B cell (primary cell): ENCODE measurements around the gene BMPER. TPM values are rescaled to one million over a fixed set of nuclear protein-coding genes. Genes with fewer than 3 reads are reported as not detected.

Experiments used
- ATAC-seq: fragments of 200-7000 bp; cut with Tn5 transposase; one replicate; pipeline ENCODE4 v1.10.0; 2021; ENCODE audit warnings: low read depth, mild to moderate bottlenecking, moderate number of reproducible peaks, moderate library complexity
- CTCF ChIA-PET: fragments of 350-600 bp; sonication (Branson Sonifier 250); formaldehyde crosslinking; loops from one replicate; lab custom pipeline; 2021; ENCODE audit warnings: antibody characterized with exemption, inconsistent platforms; lab: Charles Lee
- POLR2A ChIA-PET: fragments of 350-600 bp; sonication (Branson Sonifier 250); formaldehyde crosslinking; loops from one replicate; lab custom pipeline; 2021; ENCODE audit warnings: antibody characterized with exemption; lab: Charles Lee
- DNase-seq: peaks from one replicate; pipeline ENCODE4 v3.0.0; 2013
- H2AFZ ChIP-seq: 2 replicates; pipeline ENCODE4 v1.6.1; 2012; ENCODE audit warnings: mild to moderate bottlenecking, low read depth, low read length; ENCODE audit not compliant: insufficient read depth, poor library complexity, severe bottlenecking
- H3K27ac ChIP-seq, 2 donors: 1 replicate in 1 of 2; 2 replicates in 1 of 2; pipeline ENCODE4 v1.5.1; 2012 to 2013; ENCODE audit warnings: low read length in 2 of 2, mild to moderate bottlenecking in 2 of 2, moderate library complexity in 1 of 2
- H3K27me3 ChIP-seq, 4 experiments: fragments of 200-600 bp in 1 of 4; sonication (generic) in 1 of 4; replicated peaks in 1 of 4; 1 replicate in 2 of 4; 2 replicates in 2 of 4; pipeline versions ENCODE4 v1.6.1 to v1.7.0; 2013 to 2016; ENCODE audit warnings: low read length in 3 of 4, mild to moderate bottlenecking in 2 of 4, mixed read lengths in 1 of 4, moderate library complexity in 1 of 4; ENCODE audit not compliant: insufficient read depth in 4 of 4, control insufficient read depth in 3 of 4; ENCODE audit errors: control extremely low read depth in 1 of 4
- H3K36me3 ChIP-seq, 2 experiments: replicated peaks in 1 of 2; 1 replicate in 1 of 2; 2 replicates in 1 of 2; pipeline versions ENCODE4 v1.6.1 to v1.7.1; 2013; ENCODE audit warnings: low read length in 1 of 2; ENCODE audit not compliant: insufficient read depth in 2 of 2, control insufficient read depth in 1 of 2; ENCODE audit errors: control extremely low read depth in 1 of 2, extremely low read depth in 1 of 2
- H3K4me1 ChIP-seq, 2 donors: fragments of 200-600 bp in 1 of 2; sonication (generic) in 1 of 2; 1 replicate in 1 of 2; 2 replicates in 1 of 2; pipeline versions ENCODE4 v1.5.1 to v1.6.1; 2013 to 2017; ENCODE audit warnings: low read length in 2 of 2; ENCODE audit not compliant: control insufficient read depth in 2 of 2, insufficient read depth in 2 of 2
- H3K4me2 ChIP-seq: replicated peaks from 2 replicates; pipeline ENCODE3; 2012; ENCODE audit warnings: mild to moderate bottlenecking, low read depth, low read length; ENCODE audit not compliant: poor library complexity, severe bottlenecking
- H3K4me3 ChIP-seq, 5 experiments: fragments of 200-600 bp in 1 of 5; sonication (generic) in 1 of 5; 1 replicate in 3 of 5; 2 replicates in 2 of 5; pipeline versions ENCODE4 v1.5.1 to v1.7.0; 2011 to 2016; ENCODE audit warnings: low read length in 4 of 5, mild to moderate bottlenecking in 4 of 5, low read depth in 2 of 5, control low read depth in 1 of 5, moderate library complexity in 1 of 5; ENCODE audit not compliant: insufficient read depth in 1 of 5; ENCODE audit errors: control extremely low read depth in 1 of 5, extremely low read depth in 1 of 5
- H3K79me2 ChIP-seq: fragments of 200-600 bp; sonication (generic); one replicate; pipeline ENCODE4 v1.6.0; 2016; ENCODE audit warnings: low read length; ENCODE audit not compliant: control insufficient read depth, insufficient read depth
- H3K9ac ChIP-seq: fragments of 200-600 bp; sonication (generic); 2 replicates; pipeline ENCODE4 v1.6.1; 2017; ENCODE audit warnings: mild to moderate bottlenecking, low read length, moderate library complexity
- H3K9me3 ChIP-seq, 3 donors: one replicate each; pipeline versions ENCODE4 v1.6.1 to v1.7.1; 2013; ENCODE audit warnings: low read length in 2 of 3; ENCODE audit not compliant: control insufficient read depth in 2 of 3, insufficient read depth in 1 of 3; ENCODE audit errors: control extremely low read depth in 1 of 3
- H4K20me1 ChIP-seq: 2 replicates; pipeline ENCODE4 v1.6.0; 2012; ENCODE audit warnings: mild to moderate bottlenecking, low read length; ENCODE audit not compliant: insufficient read depth, control insufficient read depth, poor library complexity, severe bottlenecking
- H3K27ac Mint-ChIP-seq: one replicate; pipeline ENCODE4 v1.8.0; 2021; ENCODE audit warnings: mixed read lengths
- H3K27me3 Mint-ChIP-seq: one replicate; pipeline ENCODE4 v1.8.0; 2021; ENCODE audit warnings: mixed read lengths
- H3K4me1 Mint-ChIP-seq: one replicate; pipeline ENCODE4 v1.8.0; 2021; ENCODE audit warnings: mixed read lengths
- H3K4me3 Mint-ChIP-seq: one replicate; pipeline ENCODE4 v1.8.0; 2021; ENCODE audit warnings: mixed read lengths
- H3K9me3 Mint-ChIP-seq: one replicate; pipeline ENCODE4 v1.8.0; 2022; ENCODE audit warnings: mixed read lengths; ENCODE audit not compliant: insufficient read depth
- EZH2 ChIP-seq: IDR thresholded peaks from 2 replicates; pipeline ENCODE4 v1.6.1; 2012; ENCODE audit warnings: borderline replicate concordance, low read depth, mild to moderate bottlenecking, moderate library complexity, low read length; ENCODE audit not compliant: insufficient read depth, poor library complexity, severe bottlenecking
- WGBS: methylation state at CpG from one replicate; pipeline ENCODE4 v1.1.5; 2013; ENCODE audit warnings: missing lambda C conversion rate; ENCODE audit not compliant: insufficient coverage; 5-methylcytosine and 5-hydroxymethylcytosine counted together
- intact Hi-C: fragments of 100-400 bp; cut with micrococcal nuclease; formaldehyde crosslinking; loops from one replicate; pipeline ENCODE4 v1.10.0; 2022
- polyA plus RNA-seq: library from polyadenylated mRNA; depleted of rRNA; stranded (reverse); fragments of >200 nt; gene quantifications from 2 replicates; pipeline ENCODE4 v1.2.3, GENCODE V29; 2012
- total RNA-seq, 2 donors: library from RNA; stranded (reverse); fragments of 120-200 nt in 1 of 2; gene quantifications; 1 replicate in 1 of 2; 2 replicates in 1 of 2; pipeline versions ENCODE4 v1.2.3 to v1.2.4, GENCODE V29; 2013 to 2022
- TF ChIP-seq, protein P1 (sequence below): fragments of 200-600 bp; IDR thresholded peaks from one replicate; pipeline ENCODE4 v1.8.0; 2022; ENCODE audit warnings: antibody characterized with exemption, mild to moderate bottlenecking

Gene BMPER
- total and polyA plus RNA-seq, 2 donors (not counting 1 experiment from before 2014, with no cell fraction given): not detected

DNA sequence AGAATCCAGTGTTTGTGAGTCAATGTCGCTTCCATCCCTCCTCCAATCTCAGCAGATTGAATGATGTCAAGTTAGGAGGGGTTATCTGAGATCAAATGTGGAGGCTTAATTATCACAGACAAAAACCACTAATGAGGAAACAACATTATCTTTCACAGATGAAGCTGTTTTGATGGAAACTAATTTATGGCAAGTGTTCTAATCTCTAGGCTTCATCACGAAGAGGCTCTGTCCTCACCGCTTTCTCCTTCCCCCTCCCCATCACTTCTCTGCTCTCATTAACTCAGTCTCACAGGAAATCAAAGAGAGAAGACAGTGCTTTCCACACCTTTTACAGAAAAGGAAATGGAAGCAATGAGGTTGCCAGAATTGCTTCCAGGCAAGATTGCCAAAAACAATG, 283.7 kb downstream of the BMPER start:
- intact Hi-C loops: no loop called here
- H2AFZ ChIP-seq: no peak overlapping the region
- 75% methylated on average over 2 of the region's 3 CpGs for WGBS

DNA sequence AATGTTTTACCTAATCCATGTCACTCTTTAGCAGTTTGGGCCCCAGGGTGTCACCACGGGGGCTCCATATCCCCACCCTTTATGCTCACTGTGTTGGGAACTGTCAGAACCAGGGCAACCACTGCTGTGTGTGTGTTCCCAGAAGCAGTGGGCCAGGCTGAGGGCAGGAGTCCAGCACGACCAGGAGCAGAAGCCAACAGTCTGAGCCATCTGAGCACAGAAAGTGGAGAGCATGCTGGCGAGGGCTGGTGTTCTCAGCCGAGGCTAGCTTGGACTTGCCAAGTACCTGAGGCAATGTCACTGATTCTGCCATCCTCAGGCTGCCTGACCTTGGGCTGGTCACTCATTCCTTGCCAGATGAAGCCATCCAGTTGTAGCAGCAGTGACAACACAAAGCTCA, 285.0 kb downstream of the BMPER start:
- DNase-seq: no peak
- no peaks in the 10 kb centered on the region for H3K79me2 ChIP-seq
- peaks cover 0 to 9% (median 0%) of the 10 kb centered on the region in 3 donors for H3K9me3 ChIP-seq
- intact Hi-C loops: no loop called here
- H3K4me3 ChIP-seq: no peak overlapping the region
- H2AFZ ChIP-seq: no peak overlapping the region
- no peaks in the 10 kb centered on the region for H3K4me1 ChIP-seq
- no peaks in the 10 kb centered on the region for H3K4me1 Mint-ChIP-seq
- 85% methylated on average over 4 of the region's 4 CpGs for whole genome bisulfite sequencing
- no peaks in the 10 kb centered on the region for H3K27me3 Mint-ChIP-seq
- H3K27ac Mint-ChIP-seq: no peak overlapping the region
- no peaks in the 10 kb centered on the region for H3K36me3 ChIP-seq
- H3K9ac ChIP-seq: no peak overlapping the region
- H3K27me3 ChIP-seq: no peaks in the 10 kb centered on the region
- CTCF ChIA-PET: no interaction called here
- no peak for TF ChIP-seq EZH2
- TF ChIP-seq, protein P1, sequence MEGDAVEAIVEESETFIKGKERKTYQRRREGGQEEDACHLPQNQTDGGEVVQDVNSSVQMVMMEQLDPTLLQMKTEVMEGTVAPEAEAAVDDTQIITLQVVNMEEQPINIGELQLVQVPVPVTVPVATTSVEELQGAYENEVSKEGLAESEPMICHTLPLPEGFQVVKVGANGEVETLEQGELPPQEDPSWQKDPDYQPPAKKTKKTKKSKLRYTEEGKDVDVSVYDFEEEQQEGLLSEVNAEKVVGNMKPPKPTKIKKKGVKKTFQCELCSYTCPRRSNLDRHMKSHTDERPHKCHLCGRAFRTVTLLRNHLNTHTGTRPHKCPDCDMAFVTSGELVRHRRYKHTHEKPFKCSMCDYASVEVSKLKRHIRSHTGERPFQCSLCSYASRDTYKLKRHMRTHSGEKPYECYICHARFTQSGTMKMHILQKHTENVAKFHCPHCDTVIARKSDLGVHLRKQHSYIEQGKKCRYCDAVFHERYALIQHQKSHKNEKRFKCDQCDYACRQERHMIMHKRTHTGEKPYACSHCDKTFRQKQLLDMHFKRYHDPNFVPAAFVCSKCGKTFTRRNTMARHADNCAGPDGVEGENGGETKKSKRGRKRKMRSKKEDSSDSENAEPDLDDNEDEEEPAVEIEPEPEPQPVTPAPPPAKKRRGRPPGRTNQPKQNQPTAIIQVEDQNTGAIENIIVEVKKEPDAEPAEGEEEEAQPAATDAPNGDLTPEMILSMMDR: no peak
- no peaks in the 10 kb centered on the region for H3K9me3 Mint-ChIP-seq
- H3K27ac ChIP-seq: no peak overlapping the region
- no peaks in the 10 kb centered on the region for H4K20me1 ChIP-seq
- POLR2A ChIA-PET: no interaction called here
- no peak for ATAC-seq
- no peak overlapping the region for H3K4me2 ChIP-seq
- H3K4me3 Mint-ChIP-seq: no peak overlapping the region

More for the DNA sequence above, 283.7 kb downstream of the BMPER start:
- Histone ChIP-seq H3K79me2 (no peaks in the 10 kb centered on the region), H3K9ac (no peak overlapping the region), H3K4me3 (no peak overlapping the region), H3K36me3 (no peaks in the 10 kb centered on the region), H4K20me1 (no peaks in the 10 kb centered on the region), H3K27me3 (no peaks in the 10 kb centered on the region), H3K27ac (no peak overlapping the region), H3K9me3 (peaks cover 0 to 9% (median 0%) of the 10 kb centered on the region in 3 donors), H3K4me2 (no peak overlapping the region), H3K4me1 (no peaks in the 10 kb centered on the region)
- Mint-ChIP-seq H3K9me3 (no peaks in the 10 kb centered on the region), H3K4me3 (no peak overlapping the region), H3K27ac (no peak overlapping the region), H3K4me1 (no peaks in the 10 kb centered on the region), H3K27me3 (no peaks in the 10 kb centered on the region)
- POLR2A ChIA-PET: no interaction called here
- ATAC-seq (no peak), DNase-seq (no peak)
- CTCF ChIA-PET: no interaction called here
- TF ChIP-seq, protein P1: no peak
- no peak for TF ChIP-seq EZH2
